Measurements from ENCODE around the gene CMSS1. TPM values are rescaled to one million over a fixed set of nuclear protein-coding genes. Genes with fewer than 3 reads are reported as not detected.

Gene CMSS1
- total RNA-seq, 4 donors from 2014 or later = 23.2 to 89.5 (median 67.6) TPM

- Histone ChIP-seq H3K27ac (peak overlapping the region; percentile 36 to 75 (median 46)), H3K9me3 (no peaks in the 10 kb centered on the region), H3K4me1 (peaks cover 55 to 60% of the 10 kb centered on the region in 2 donors), H3K36me3 (no peaks in the 10 kb centered on the region), H3K4me3 (no peak overlapping the region), H3K27me3 (no peaks in the 10 kb centered on the region)
- intact Hi-C loops (cut with DNase I; ENCODE audit: low total_unique reads) (no loop called here), in situ Hi-C loops (cut with MboI; ENCODE audit: low sequenced_read_pairs in 4 of 4) (no loop called here)
- DNase-seq (peak in 1 of 2 donors; percentile 35), ATAC-seq (peak; percentile 23 to 44)
- TF ChIP-seq CTCF (IDR thresholded peaks at IDR 0.05 in 4 of 5, conservative IDR thresholded peaks at IDR 0.05 in 1 of 5) (no peak), POLR2A (IDR thresholded peaks at IDR 0.05) (no peak)
These were observed 108.0 kb downstream of the CMSS1 start for GRCh38 chr3:99925584-99926230.

- intact Hi-C loops (cut with DNase I; ENCODE audit: low total_unique reads) = no loop called here
- H3K4me3 ChIP-seq = no peak overlapping the region
- TF ChIP-seq CTCF (IDR thresholded peaks at IDR 0.05 in 4 of 5, conservative IDR thresholded peaks at IDR 0.05 in 1 of 5) (no peak), POLR2A (IDR thresholded peaks at IDR 0.05) (no peak)
- H3K27ac ChIP-seq = peak overlapping the region; percentile 46 to 75 (median 60)
- H3K27me3 ChIP-seq = no peaks in the 10 kb centered on the region
- H3K9me3 ChIP-seq = no peaks in the 10 kb centered on the region
- H3K36me3 ChIP-seq = no peaks in the 10 kb centered on the region
- ATAC-seq = no peak
- DNase-seq = no peak
- peaks cover 45 to 51% of the 10 kb centered on the region in 2 donors for H3K4me1 ChIP-seq
- in situ Hi-C loops (cut with MboI; ENCODE audit: low sequenced_read_pairs in 4 of 4) = no loop called here
These were observed 110.2 kb downstream of the CMSS1 start for GRCh38 chr3:99927671-99928457.

- no peak for DNase-seq
- intact Hi-C loops (cut with DNase I; ENCODE audit: low total_unique reads) = no loop called here
These were observed 111.4 kb downstream of the CMSS1 start for GRCh38 chr3:99928771-99929744.

More at GRCh38 chr3:99928771-99929744, 111.4 kb downstream of the CMSS1 start:
- peak; percentile 37 to 74 for ATAC-seq
- Histone ChIP-seq H3K4me3 (no peak overlapping the region), H3K4me1 (peaks cover 38 to 49% of the 10 kb centered on the region in 2 donors), H3K36me3 (no peaks in the 10 kb centered on the region), H3K27me3 (no peaks in the 10 kb centered on the region), H3K9me3 (no peaks in the 10 kb centered on the region), H3K27ac (peak overlapping the region; percentile 46 to 75 (median 60))
- in situ Hi-C loops (cut with MboI; ENCODE audit: low sequenced_read_pairs in 4 of 4) = no loop called here
- no peak for TF ChIP-seq POLR2A (IDR thresholded peaks at IDR 0.05)
- TF ChIP-seq CTCF (IDR thresholded peaks at IDR 0.05 in 4 of 5, conservative IDR thresholded peaks at IDR 0.05 in 1 of 5) = peak in 3 of 5 experiments; percentile 12 to 33 (median 15)
